ENCODE data around the gene SHOC2. TPM values are rescaled to one million over a fixed set of nuclear protein-coding genes. Genes with fewer than 3 reads are reported as not detected.

The SHOC2 gene
- total and polyA plus RNA-seq, 2 of the 4 experiments (the other 2 are of a cell fraction), result 13.4 to 47.5 TPM

- H3K27ac ChIP-seq (ENCODE audit: insufficient read depth, low read length), result no peak overlapping the region
Measured at GRCh38 chr10:111035542-111035941, 116.1 kb downstream of the SHOC2 start.

More at GRCh38 chr10:111035542-111035941, 116.1 kb downstream of the SHOC2 start:
- dilution Hi-C loops (cut with HindIII; ENCODE audit: low sequenced_read_pairs, unreplicated experiment), result no loop called here
- peaks cover 11% of the 10 kb centered on the region for H3K9me3 ChIP-seq (ENCODE audit: control insufficient read depth, insufficient read depth, low read length)
- H3K14ac ChIP-seq (replicated peaks; ENCODE audit: low read depth, low read length), result no peak overlapping the region
- peak overlapping the region; percentile 34; the same call in 1 of the 2 replicates for H3K18ac ChIP-seq (ENCODE audit: low read depth, low read length)
- no peak overlapping the region for H3K56ac ChIP-seq (ENCODE audit: extremely low read depth, insufficient read depth, low read length)
- no TSS peak for BruUV-seq (replicated peaks)
- H3K9ac ChIP-seq (ENCODE audit: low read depth, low read length), result no peak overlapping the region
- in situ Hi-C loops (cut with MboI; ENCODE audit: low sequenced_read_pairs), result no loop called here
- intact Hi-C loops (cut with micrococcal nuclease), result no loop called here
- H4K8ac ChIP-seq (ENCODE audit: low read depth in 2 of 2, low read length in 2 of 2), result no peak overlapping the region
- H3K9me1 ChIP-seq (ENCODE audit: insufficient read depth, low read length), result no peaks in the 10 kb centered on the region
- ChIA-PET CTCF (no interaction called here), POLR2A (ENCODE audit: unreplicated experiment) (no interaction called here)
- no peak for TF ChIP-seq CEBPB (IDR thresholded peaks at IDR 0.05; ENCODE audit: low read depth, low read length)
- no peak for TF ChIP-seq RCOR1 (IDR thresholded peaks at IDR 0.05; ENCODE audit: insufficient replicate concordance, low read length)
- TF ChIP-seq CTCF (conservative IDR thresholded peaks at IDR 0.05; ENCODE audit: low read depth, low read length), result no peak
- TF ChIP-seq POLR2A (IDR thresholded peaks at IDR 0.05; ENCODE audit: low read depth, low read length), result no peak
- no peak for TF ChIP-seq MXI1 (IDR thresholded peaks at IDR 0.05; ENCODE audit: borderline replicate concordance, low read depth, low read length)
- no peak for TF ChIP-seq SMC3 (IDR thresholded peaks at IDR 0.05; ENCODE audit: low read depth, low read length)
- no peak for TF ChIP-seq USF2 (IDR thresholded peaks at IDR 0.05; ENCODE audit: low read depth, low read length)
- TF ChIP-seq CHD1 (IDR thresholded peaks at IDR 0.05; ENCODE audit: low read depth, low read length), result no peak
- peaks cover 1% of the 10 kb centered on the region; the same call in 1 of the 2 replicates for H3K4me1 ChIP-seq (ENCODE audit: control insufficient read depth, insufficient read depth, low read length)
- no peak overlapping the region for H2BK15ac ChIP-seq (ENCODE audit: low read depth, low read length)
- H2AFZ ChIP-seq (replicated peaks; ENCODE audit: low read length, poor library complexity), result no peak overlapping the region
- H3K36me3 ChIP-seq (ENCODE audit: control insufficient read depth, insufficient read depth, low read length), result peaks cover 2% of the 10 kb centered on the region; the same call in 1 of the 2 replicates
- H3K27me3 ChIP-seq (ENCODE audit: control insufficient read depth, insufficient read depth, low read length), result no peaks in the 10 kb centered on the region
- H4K20me1 ChIP-seq (ENCODE audit: insufficient read depth, low read length), result no peaks in the 10 kb centered on the region
- no peak overlapping the region for H2BK5ac ChIP-seq (ENCODE audit: low read depth, low read length, poor library complexity, severe bottlenecking)
- H3K79me1 ChIP-seq (ENCODE audit: low read depth in 1 of 2, low read length in 2 of 2), result no peaks in the 10 kb centered on the region
- no peak overlapping the region for H4K91ac ChIP-seq (ENCODE audit: insufficient read depth, low read depth, low read length)
- no peak overlapping the region for H3K4me3 ChIP-seq (ENCODE audit: insufficient read depth, low read depth, low read length)
- H2AK5ac ChIP-seq (ENCODE audit: low read depth, low read length), result no peak overlapping the region
- peak overlapping the region; percentile 42; the same call in 1 of the 2 replicates for H3K4me2 ChIP-seq (ENCODE audit: low read depth, low read length)
- no peak overlapping the region for H2AK9ac ChIP-seq (replicated peaks; ENCODE audit: low read depth, low read length, poor library complexity)
- H3K4ac ChIP-seq (ENCODE audit: low read depth, low read length), result no peak overlapping the region
- no peak overlapping the region for H3K23ac ChIP-seq (ENCODE audit: low read depth, low read length)
- no peak overlapping the region for H2BK20ac ChIP-seq (ENCODE audit: low read depth, low read length)
- ATAC-seq (ENCODE audit: low read depth) (peak; percentile 71), DNase-seq (peak; percentile 38)
- H4K5ac ChIP-seq (ENCODE audit: low read depth, low read length), result no peak overlapping the region
- H2BK120ac ChIP-seq (ENCODE audit: low read depth, low read length), result no peak overlapping the region

Data from IMR-90 (cell line).